ENCODE results near the gene CFL2. TPM values are rescaled to one million over a fixed set of nuclear protein-coding genes. Genes with fewer than 3 reads are reported as not detected.

The CFL2 gene
- total RNA-seq, 2 experiments from 2014 or later, result 36.4 to 37.9 TPM

GRCh38 chr14:34711796-34712712 is 2.3 kb downstream of the CFL2 start:
- intact Hi-C loops (cut with DNase I, micrococcal nuclease), result no loop called here
- H3K36me3 Mint-ChIP-seq (ENCODE audit: low read depth), result peaks cover 22% of the 10 kb centered on the region
- TF ChIP-seq CTCF (IDR thresholded peaks at IDR 0.05), result no peak
- Histone ChIP-seq H3K27ac (ENCODE audit: low read depth in 1 of 2, low read length in 2 of 2) (no peak overlapping the region), H3K9me3 (ENCODE audit: control insufficient read depth in 1 of 2, insufficient read depth in 1 of 2, low read length in 2 of 2) (no peaks in the 10 kb centered on the region), H3K4me1 (ENCODE audit: insufficient read depth, low read length) (peaks cover 9% of the 10 kb centered on the region), H3K4me3 (ENCODE audit: low read length) (no peak overlapping the region), H3K36me3 (ENCODE audit: insufficient read depth, low read length) (no peaks in the 10 kb centered on the region), H3K27me3 (ENCODE audit: control insufficient read depth in 1 of 2, insufficient read depth in 2 of 2, low read length in 2 of 2) (no peaks in the 10 kb centered on the region)
- H3K4me3 Mint-ChIP-seq, result peak overlapping the region; percentile 54
- CTCF ChIA-PET, result interaction anchor here (0.6 to 1.2 kb wide), 4 partner anchors 10 to 110 kb away, joined by 3 to 4 read pairs (median 3); no protein-coding TSS in a partner anchor
- DNase-seq (no peak), ATAC-seq (ENCODE audit: poor library complexity) (no peak)
- H3K27me3 Mint-ChIP-seq, result no peaks in the 10 kb centered on the region
- peaks cover 31% of the 10 kb centered on the region for H3K4me1 Mint-ChIP-seq (ENCODE audit: low read depth)
- no peaks in the 10 kb centered on the region for H3K9me3 Mint-ChIP-seq
- POLR2A ChIA-PET, result interaction anchor here (1.4 to 1.5 kb wide), 2 partner anchors 271 to 334 kb away, joined by 3 to 4 read pairs; partner anchors contain the start of genes FAM177A1 and SRP54
- peak overlapping the region; percentile 20 for H3K27ac Mint-ChIP-seq

- ChIA-PET POLR2A (interaction anchor here (1.4 kb wide), 1 partner anchor 335 kb away, joined by 3 read pairs; the partner anchor contains the start of gene FAM177A1), CTCF (interaction anchor here (0.9 to 1.6 kb wide), 2 partner anchors 12 to 13 kb away, joined by 3 to 10 read pairs; no protein-coding TSS in a partner anchor)
- H3K27me3 Mint-ChIP-seq, result no peaks in the 10 kb centered on the region
- no peaks in the 10 kb centered on the region for H3K36me3 ChIP-seq (ENCODE audit: insufficient read depth, low read length)
- H3K4me1 Mint-ChIP-seq (ENCODE audit: low read depth), result peaks cover 31% of the 10 kb centered on the region
- H3K4me1 ChIP-seq (ENCODE audit: insufficient read depth, low read length), result peaks cover 9% of the 10 kb centered on the region
- no peak overlapping the region for H3K27ac ChIP-seq (ENCODE audit: low read depth in 1 of 2, low read length in 2 of 2)
- H3K9me3 Mint-ChIP-seq, result no peaks in the 10 kb centered on the region
- H3K27ac Mint-ChIP-seq, result no peak overlapping the region
- TF ChIP-seq CTCF (IDR thresholded peaks at IDR 0.05), result no peak
- ATAC-seq (ENCODE audit: poor library complexity), result no peak
- peaks cover 22% of the 10 kb centered on the region for H3K36me3 Mint-ChIP-seq (ENCODE audit: low read depth)
- H3K4me3 ChIP-seq (ENCODE audit: low read length), result no peak overlapping the region
- DNase-seq, result no peak
- intact Hi-C loops (cut with DNase I, micrococcal nuclease), result no loop called here
- no peaks in the 10 kb centered on the region for H3K9me3 ChIP-seq (ENCODE audit: control insufficient read depth in 1 of 2, insufficient read depth in 1 of 2, low read length in 2 of 2)
- no peak overlapping the region for H3K4me3 Mint-ChIP-seq
- no peaks in the 10 kb centered on the region for H3K27me3 ChIP-seq (ENCODE audit: control insufficient read depth in 1 of 2, insufficient read depth in 2 of 2, low read length in 2 of 2)
Measured at GRCh38 chr14:34711169-34711568, 3.2 kb downstream of the CFL2 start.

- no peak for TF ChIP-seq CTCF (IDR thresholded peaks at IDR 0.05)
- Mint-ChIP-seq H3K4me1 (ENCODE audit: low read depth) (peaks cover 30% of the 10 kb centered on the region), H3K9me3 (no peaks in the 10 kb centered on the region), H3K4me3 (no peak overlapping the region), H3K27me3 (no peaks in the 10 kb centered on the region), H3K27ac (no peak overlapping the region), H3K36me3 (ENCODE audit: low read depth) (peaks cover 22% of the 10 kb centered on the region)
- POLR2A ChIA-PET, result interaction anchor here (1.4 kb wide), 1 partner anchor 335 kb away, joined by 3 read pairs; the partner anchor contains the start of gene FAM177A1
- Histone ChIP-seq H3K36me3 (ENCODE audit: insufficient read depth, low read length) (no peaks in the 10 kb centered on the region), H3K4me3 (ENCODE audit: low read length) (no peak overlapping the region), H3K27ac (ENCODE audit: low read depth in 1 of 2, low read length in 2 of 2) (no peak overlapping the region), H3K27me3 (ENCODE audit: control insufficient read depth in 1 of 2, insufficient read depth in 2 of 2, low read length in 2 of 2) (no peaks in the 10 kb centered on the region), H3K9me3 (ENCODE audit: control insufficient read depth in 1 of 2, insufficient read depth in 1 of 2, low read length in 2 of 2) (no peaks in the 10 kb centered on the region), H3K4me1 (ENCODE audit: insufficient read depth, low read length) (peaks cover 9% of the 10 kb centered on the region)
- CTCF ChIA-PET, result interaction anchor here (0.9 to 1.6 kb wide), 2 partner anchors 12 to 14 kb away, joined by 3 to 10 read pairs; no protein-coding TSS in a partner anchor
- DNase-seq (no peak), ATAC-seq (ENCODE audit: poor library complexity) (no peak)
- intact Hi-C loops (cut with DNase I, micrococcal nuclease), result no loop called here
Measured at GRCh38 chr14:34710744-34711143, 3.6 kb downstream of the CFL2 start.

Data from CD4-positive, alpha-beta T cell (primary cell).